NCI-H526 (cell line): ENCODE results near the gene TSPAN32.
A peak's percentile ranks its signal among the peaks of the same experiment; 100 is the strongest.

ENCODE experiments used
- DNase-seq, 2 experiments: peaks; one replicate each; lab custom pipeline; 2025; lab: John Stamatoyannopoulos, UW

The TSPAN32 gene

DNA sequence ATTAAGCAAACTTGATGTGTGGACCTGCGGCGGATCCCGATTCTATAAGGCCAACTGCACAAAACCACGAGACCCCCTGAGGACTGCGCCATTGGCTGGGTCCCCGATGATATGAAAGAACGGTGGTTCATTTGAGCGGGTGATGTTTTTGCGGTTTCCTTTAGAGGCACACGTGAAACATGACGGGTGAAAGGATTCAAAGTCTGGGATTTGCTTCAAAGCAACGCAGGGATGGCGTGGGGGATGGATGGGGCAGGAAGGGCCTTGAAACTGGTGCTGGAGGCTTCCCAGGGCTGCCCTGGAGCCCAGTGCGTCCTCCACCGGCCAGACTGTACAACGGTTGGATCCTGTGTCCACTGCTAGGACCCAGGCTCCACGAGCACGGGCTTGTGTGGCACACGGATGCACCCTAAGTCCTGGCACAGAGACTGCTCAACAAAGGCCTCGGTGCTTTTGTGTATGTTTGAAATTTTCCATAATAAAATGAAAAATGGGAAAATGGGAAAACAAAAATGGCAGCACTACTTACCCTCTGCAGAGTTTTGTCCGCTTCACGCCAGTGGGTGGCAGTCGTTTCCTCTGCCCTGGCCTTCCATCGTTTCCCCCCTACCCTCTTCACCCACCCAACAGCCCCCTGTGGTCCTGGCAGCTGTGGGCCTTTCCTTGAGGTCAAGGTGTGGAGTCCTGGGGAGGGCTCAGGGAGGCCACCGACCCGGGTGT lies 35.1 kb upstream of the TSPAN32 start:
- DNase-seq = peak; percentile 61 to 76

DNA sequence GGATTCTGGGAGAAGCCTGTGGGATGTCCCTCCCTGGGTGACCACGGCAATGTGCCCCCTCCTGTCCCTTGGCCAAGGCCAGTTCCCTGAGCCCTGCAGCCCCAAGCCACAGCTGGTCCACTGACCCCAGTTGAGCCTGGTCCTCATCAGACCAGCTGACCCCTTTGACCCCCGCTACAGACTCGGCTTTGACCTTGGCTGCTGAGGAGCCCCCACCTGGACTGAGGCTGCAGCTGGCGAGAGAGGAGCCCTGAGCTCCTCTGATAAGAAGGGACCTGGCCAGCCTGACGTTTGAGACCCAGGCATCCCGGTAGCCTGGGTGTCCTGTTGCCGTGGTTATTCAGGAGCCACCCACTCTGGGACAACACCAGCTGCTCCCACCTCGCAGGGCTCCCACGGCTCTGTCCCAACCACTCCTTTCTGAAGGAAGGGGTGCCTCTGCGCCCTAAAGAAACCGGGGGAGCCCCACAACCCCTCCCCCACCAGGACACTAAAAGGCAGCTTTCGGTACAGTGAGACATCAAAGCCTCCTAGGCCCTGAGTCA lies 34.4 kb upstream of the TSPAN32 start:
- peak in 1 of 2 experiments; percentile 68 for DNase-seq

DNA sequence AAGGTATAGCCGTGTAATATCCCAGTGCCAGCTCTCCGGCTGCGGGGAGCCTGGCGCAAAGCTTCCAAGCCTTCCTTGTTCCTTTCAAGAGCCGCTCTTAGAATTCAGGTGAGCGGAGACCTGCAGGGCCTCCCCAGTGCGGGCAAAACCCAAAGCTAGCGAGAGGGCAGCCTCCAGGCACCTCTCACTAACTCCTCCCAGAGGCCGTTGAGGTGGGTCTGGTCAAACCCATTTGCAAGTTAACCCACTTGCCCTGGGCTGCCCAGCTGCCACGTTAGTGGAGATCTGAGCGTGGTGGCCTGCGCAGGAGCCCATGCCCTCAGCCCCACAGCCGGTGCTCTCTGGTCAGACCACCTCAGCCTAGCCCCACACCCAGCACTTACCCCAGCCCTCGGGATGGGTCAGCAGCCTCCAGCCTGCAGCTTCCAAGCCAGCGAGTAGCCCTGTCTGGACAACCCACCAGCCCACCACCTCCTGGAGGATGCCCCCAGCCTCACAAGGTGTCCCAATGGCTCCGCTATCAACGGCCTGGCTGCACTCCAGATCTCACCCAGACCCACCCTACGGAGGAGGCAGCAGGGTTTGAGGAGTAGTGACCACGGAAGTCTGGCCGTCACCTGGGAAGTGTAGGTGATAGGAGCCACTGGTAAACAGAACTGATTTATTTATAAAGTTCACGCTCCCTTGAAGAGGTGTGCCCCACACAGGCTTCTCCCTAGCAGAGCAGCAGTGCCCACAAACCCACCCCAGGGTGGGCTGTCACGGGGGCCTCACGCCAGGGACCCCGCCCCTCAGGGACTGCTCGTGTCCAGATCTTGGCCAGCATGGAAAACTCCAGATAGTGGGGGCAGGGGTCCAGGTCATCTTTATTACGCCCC lies 33.7 kb upstream of the TSPAN32 start:
- peak; percentile 64 to 78 for DNase-seq

DNA sequence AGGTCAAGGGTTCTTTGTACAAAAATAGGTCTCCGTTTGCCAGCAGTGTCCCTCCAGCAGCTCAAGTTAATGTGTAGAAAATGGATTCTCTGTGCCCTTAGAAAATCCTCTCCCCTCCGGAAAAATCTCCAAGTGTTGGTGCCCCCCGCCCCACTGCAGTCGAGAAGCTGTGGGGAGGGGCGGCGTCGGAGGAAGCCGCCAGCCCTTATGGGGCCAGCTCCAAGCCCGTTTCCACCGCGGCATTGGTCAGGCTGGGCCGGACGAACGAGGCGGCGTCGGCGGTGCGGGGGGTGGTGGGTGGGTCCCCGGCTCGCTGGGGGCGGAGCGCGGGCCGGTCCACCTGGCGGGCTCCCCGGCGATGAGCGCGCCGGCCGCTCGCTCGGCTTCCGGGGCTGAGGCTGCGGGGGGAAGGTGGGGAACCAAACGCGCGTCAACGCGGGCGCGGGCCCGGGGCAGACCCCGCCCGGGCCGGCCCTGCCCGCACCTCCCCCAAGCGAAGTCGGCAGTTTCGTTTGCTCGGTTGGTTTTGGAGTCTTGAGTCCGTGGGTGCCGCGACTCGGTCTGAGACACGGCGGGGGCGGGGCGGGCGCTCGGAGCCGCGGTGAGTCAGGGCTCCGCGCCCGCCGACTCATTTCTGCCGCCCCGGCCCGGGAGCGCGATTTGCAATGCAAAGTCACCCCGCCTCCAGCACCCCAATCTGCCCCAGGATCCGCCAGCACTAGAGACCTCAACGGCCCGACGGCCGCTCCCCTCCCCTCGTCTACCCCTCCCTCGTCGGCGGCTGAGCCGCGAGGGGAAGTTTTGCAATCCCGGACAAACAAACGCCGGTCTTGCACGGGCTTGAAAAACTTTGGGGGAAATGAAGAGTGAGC lies 32.8 kb upstream of the TSPAN32 start:
- peak; percentile 90 to 98 for DNase-seq

DNA sequence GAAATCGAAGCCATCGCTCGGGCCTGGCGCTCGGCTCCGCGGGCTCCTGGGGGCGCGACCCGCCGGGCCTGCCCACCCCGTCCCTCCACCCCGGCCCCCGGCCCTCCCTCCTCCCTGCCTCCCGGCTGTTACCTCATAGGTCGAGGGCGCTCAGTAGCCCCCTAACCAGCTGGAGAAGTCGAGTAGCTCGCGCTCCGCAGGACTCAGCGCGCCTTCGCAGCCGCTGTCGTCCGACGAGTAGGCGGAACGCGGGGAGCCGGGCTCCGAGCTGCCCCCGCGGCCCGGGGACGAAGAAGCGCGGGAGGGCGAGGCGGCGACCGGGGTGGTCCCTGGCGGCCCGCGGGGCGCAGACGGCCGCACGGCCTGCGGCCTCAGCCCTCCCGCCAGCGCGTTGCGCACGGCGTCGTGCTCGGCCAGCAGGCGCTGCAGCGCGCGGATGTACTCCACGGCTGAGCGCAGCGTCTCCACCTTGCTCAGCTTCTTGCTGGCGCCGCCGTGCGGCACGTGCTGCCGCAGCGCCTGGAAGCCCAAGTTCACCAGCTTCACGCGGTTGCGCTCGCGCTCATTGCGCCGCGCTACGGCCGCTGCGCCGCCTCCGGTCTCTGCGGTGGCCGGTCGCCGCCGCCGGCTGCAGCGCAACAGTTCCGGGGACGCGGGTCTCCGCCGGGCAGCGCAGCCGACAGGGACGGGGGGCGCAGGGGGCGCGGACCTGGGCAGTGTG lies 32.1 kb upstream of the TSPAN32 start:
- DNase-seq = peak; percentile 30 to 87

GRCh38 chr11:2270322-2271076 lies 31.3 kb upstream of the TSPAN32 start, which contains the start of gene ASCL2:
ASCL2 (minus strand) TSS chr11:2270588; CDS start chr11:2270332, 256 bp downstream.
- peak; percentile 78 to 90 for DNase-seq

DNA sequence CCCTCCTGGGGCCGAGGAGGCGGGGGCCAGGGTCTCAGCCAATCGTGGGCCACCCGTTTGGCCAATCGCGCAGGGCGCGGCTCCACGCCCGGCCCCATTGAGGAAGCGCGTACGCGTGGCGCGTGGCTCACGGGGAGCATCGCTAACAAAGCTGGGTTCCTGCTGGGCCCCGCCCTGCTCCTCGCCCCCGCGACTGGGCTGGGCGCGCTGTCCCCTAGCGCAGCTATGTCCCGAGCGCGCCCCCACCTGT lies 30.8 kb upstream of the TSPAN32 start:
- DNase-seq = peak; percentile 82 to 97

DNA sequence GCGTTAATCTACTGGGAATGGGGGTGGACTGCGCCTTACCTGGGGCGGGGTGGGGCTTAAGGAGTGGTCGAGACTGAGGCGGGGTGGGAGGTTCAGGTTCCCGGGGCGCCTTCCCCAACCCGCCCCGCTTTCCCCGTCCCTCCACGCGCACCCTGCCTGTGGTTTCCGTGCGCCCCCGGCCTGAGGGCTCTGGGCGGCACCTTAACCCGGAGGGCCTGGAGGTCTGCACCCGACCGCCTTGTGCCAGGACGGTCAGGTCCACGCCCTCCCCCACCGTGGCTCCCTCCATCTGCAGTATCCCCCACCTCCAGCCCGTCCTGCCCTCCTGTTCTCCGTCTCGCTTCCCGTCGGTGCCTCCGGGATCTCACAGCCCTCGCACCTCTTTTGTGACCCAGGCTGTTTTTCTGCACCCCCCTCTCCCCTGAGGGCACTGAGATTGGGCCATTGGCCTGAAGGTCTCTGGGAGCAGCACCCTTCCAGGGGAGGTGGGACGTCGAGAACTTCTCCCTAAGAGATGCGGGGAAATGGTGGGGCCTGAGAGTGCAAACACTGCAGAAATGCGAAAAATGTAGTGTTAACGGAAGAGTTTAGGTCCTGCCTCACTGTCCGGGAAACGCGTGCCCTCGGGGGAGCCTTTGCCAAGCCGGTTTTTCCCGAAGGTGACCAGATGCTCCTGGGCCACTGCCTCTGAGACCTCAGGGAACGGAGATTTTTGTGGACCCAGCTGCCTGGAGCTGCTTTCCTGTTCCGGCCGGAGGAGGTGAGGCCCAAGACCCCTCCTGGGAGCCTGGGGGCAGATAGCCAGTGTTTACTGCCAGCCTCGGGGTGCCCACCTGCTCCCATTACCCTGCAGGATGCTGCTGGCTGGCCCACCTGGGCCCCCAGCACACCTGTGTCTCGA lies 30.2 kb upstream of the TSPAN32 start:
- DNase-seq = peak in 1 of 2 experiments; percentile 55

GRCh38 chr11:2272228-2272945 lies 29.4 kb upstream of the TSPAN32 start:
- no peak for DNase-seq

- DNase-seq = no peak
Observed at GRCh38 chr11:2272946-2273280, 28.9 kb upstream of the TSPAN32 start.

DNA sequence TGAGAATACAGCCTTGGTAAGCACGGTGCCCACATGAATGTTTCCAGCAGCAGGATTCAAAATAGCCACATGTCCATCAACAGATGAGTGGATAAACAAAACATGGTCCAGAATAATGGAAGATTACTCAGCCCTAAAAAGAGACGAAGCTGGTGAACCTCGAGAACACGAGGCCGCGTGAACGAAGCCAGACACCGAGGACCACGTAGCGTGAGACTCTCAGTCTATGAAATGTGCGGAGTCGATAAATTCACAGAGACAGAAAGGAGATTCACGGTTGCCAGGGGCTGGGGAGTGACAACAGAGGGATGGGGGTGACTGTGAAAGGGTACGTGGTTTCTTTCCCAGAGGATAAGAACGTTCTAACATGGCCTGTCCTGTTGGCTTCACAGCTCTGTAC lies 28.5 kb upstream of the TSPAN32 start:
- DNase-seq = no peak

DNA sequence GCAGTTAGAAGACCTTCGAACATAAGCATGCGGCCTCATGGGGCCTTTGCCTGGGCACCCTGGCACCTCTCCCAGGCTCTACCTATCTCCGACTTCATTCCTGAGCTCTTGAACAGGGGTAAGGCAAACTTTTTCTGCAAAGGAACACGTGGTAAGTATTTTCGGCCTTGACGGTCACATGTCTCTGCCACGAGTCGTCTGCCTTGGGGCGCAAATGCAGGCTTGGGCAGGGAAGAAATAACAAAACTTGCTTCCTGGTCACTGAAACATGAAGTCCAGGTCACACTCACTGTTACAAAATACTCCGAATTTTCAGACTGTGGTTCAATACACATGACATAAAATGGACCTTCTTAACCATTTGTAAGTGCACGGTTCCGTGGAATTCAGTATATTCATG lies 28.0 kb upstream of the TSPAN32 start:
- no peak for DNase-seq

- DNase-seq = no peak
Observed at GRCh38 chr11:2275334-2276279, 26.2 kb upstream of the TSPAN32 start.

DNA sequence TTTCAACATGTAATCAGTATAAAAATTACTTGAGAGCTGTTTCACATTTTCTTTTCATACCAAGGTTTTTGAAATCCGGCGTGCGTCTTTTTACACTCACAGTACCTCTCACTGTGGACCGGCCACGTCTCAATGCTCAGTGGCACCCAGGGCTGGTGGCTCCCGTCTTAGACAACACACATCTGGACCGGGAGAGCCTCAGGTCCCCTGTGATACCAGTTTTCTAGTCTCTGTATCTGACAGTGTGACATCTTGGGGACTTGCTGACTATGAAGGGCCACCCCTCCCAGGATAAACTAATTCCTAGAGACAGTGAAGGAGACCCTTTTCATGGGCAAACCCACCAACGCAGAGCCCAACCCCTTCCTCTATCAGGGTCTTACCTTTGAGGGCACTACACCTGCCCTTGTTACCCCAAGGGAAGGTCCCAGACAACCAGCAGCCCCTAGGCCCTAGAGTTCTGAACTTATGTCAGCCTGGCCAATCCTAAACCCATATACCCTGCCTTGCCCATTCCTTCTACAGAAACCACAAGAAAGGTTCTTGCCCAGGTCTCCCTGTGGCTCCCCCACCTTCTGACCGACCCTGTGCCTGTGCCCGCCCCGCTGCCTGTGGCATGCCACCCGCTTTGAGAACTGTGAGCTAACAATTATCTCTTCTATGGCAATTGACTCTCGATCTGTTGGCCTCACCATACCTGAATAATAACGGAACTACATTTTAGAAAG lies 25.4 kb upstream of the TSPAN32 start:
- DNase-seq = no peak

DNA sequence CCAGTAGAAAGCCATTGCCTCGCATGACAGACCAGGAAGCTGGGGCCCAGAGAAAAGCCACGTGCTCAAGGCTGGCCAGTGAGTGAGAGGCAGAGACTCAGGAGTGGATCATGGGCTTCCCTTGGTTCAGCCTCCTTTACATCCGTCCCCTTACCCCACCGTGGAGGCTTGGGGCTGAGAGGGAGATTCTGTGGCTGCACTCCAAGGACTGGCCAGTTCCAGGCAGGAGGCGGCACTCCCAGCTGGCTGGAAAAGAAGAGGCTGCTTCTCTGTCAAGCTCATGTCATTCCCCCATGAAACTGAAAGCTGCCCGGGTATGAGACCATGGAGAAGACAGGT lies 24.8 kb upstream of the TSPAN32 start:
- no peak for DNase-seq

GRCh38 chr11:2277933-2278523 lies 23.8 kb upstream of the TSPAN32 start:
- DNase-seq = no peak

DNA sequence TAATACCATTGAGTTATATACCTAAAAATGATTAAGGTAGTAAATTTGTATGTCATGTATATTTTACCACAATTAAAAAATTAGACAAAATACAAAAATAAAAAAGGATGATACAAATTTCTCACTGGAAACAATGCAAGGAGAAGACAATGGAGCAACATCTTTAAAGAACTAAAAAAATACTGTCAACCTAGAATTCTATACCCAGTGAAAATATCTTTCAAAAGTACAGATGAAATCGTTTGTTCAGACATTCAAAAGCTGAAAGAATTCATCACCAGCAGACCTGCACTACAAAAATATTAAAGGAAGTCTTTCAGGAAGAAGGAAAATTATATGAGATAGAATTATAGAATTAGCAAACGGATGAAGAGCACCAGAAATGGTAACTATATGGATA lies 21.6 kb upstream of the TSPAN32 start:
- no peak for DNase-seq
